ENCODE data around the gene FMO5.
"Not testable (repeated sequence)": the region's sequence is repeated elsewhere in the genome, so short reads cannot be mapped to it uniquely, and the experiment has no call there.

Gene FMO5

DNA sequence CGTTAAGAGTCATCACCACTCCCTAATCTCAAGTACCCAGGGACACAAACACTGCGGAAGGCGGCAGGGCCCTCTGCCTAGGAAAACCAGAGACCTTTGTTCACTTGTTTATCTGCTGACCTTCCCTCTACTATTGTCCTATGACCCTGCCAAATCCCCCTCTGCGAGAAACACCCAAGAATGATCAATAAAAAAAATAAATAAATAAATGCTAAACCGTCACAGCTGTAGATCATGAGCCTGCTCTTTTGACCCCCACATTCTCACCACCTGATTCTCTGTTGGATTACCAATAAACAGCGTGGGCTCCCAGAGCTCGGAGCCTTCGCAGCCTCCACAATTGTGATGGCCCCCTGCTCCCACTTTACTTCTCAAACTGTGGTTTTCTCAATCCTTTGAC, 8.8 kb upstream of the FMO5 start:
- DNase-seq; H4K8ac ChIP-seq (ENCODE audit: low read depth, low read length); H3K23ac ChIP-seq (ENCODE audit: low read length); H3K27me3 ChIP-seq (ENCODE audit: insufficient read depth, low read length); H2BK5ac ChIP-seq (ENCODE audit: low read depth, low read length, poor library complexity); H3K79me2 ChIP-seq (ENCODE audit: control insufficient read depth, insufficient read depth, low read length, poor library complexity); H2BK120ac ChIP-seq (ENCODE audit: insufficient read depth, low read length, poor library complexity); H3K27ac ChIP-seq (ENCODE audit: low read depth, low read length); H3K9ac ChIP-seq (ENCODE audit: low read length); H3K4me1 ChIP-seq (ENCODE audit: control insufficient read depth in 1 of 2, insufficient read depth in 2 of 2, low read length in 2 of 2); H3K79me1 ChIP-seq (ENCODE audit: low read length); H2BK12ac ChIP-seq (ENCODE audit: low read length); H3K36me3 ChIP-seq (ENCODE audit: control insufficient read depth in 1 of 2, insufficient read depth in 2 of 2, low read length in 2 of 2); H2AFZ ChIP-seq (ENCODE audit: insufficient read depth, low read length, poor library complexity); H3K14ac ChIP-seq (ENCODE audit: low read length); H3K18ac ChIP-seq (ENCODE audit: low read length); H3K4me3 ChIP-seq (ENCODE audit: low read depth, low read length); H3K4ac ChIP-seq (ENCODE audit: low read depth, low read length); H3K4me2 ChIP-seq (ENCODE audit: low read length); H4K12ac ChIP-seq (ENCODE audit: low read depth, low read length); H4K91ac ChIP-seq (ENCODE audit: low read depth, low read length); H2AK5ac ChIP-seq (ENCODE audit: low read length): not testable (repeated sequence)
- no CpG with 5 or more reads among the region's 8 CpGs for WGBS (ENCODE audit: extremely low coverage, insufficient coverage, insufficient read length)
- peaks cover 17% of the 10 kb centered on the region for H3K9me3 ChIP-seq (ENCODE audit: insufficient read depth, low read depth, low read length)

DNA sequence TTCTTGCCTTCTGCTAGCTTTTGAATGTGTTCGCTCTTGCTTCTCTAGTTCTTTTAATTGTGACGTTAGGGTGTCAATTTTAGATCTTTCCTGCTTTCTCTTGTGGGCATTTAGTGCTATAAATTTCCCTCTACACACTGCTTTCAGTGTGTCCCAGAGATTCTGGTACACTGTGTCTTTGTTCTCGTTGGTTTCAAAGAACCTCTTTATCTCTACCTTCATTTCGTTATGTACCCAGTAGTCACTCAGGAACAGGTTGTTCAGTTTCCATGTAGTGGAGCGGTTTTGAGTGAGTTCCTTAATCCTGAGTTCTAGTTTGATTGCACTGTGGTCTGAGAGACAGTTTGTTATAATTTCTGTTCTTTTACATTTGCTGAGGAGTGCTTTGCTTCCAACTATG, 5.9 kb upstream of the FMO5 start:
- DNase-seq; H4K91ac ChIP-seq (ENCODE audit: low read depth, low read length); H3K18ac ChIP-seq (ENCODE audit: low read length); H4K12ac ChIP-seq (ENCODE audit: low read depth, low read length); H2BK12ac ChIP-seq (ENCODE audit: low read length); H3K27me3 ChIP-seq (ENCODE audit: insufficient read depth, low read length); H2BK120ac ChIP-seq (ENCODE audit: insufficient read depth, low read length, poor library complexity); H3K79me1 ChIP-seq (ENCODE audit: low read length); H3K27ac ChIP-seq (ENCODE audit: low read depth, low read length); H3K9me3 ChIP-seq (ENCODE audit: insufficient read depth, low read depth, low read length); H3K14ac ChIP-seq (ENCODE audit: low read length); H3K4me1 ChIP-seq (ENCODE audit: control insufficient read depth in 1 of 2, insufficient read depth in 2 of 2, low read length in 2 of 2); H3K4me2 ChIP-seq (ENCODE audit: low read length); H2AFZ ChIP-seq (ENCODE audit: insufficient read depth, low read length, poor library complexity); H3K36me3 ChIP-seq (ENCODE audit: control insufficient read depth in 1 of 2, insufficient read depth in 2 of 2, low read length in 2 of 2); H3K4ac ChIP-seq (ENCODE audit: low read depth, low read length); H3K9ac ChIP-seq (ENCODE audit: low read length); H3K23ac ChIP-seq (ENCODE audit: low read length); H3K4me3 ChIP-seq (ENCODE audit: low read depth, low read length); H4K8ac ChIP-seq (ENCODE audit: low read depth, low read length); H3K79me2 ChIP-seq (ENCODE audit: control insufficient read depth, insufficient read depth, low read length, poor library complexity); H2BK5ac ChIP-seq (ENCODE audit: low read depth, low read length, poor library complexity); H2AK5ac ChIP-seq (ENCODE audit: low read length): not testable (repeated sequence)
- WGBS (ENCODE audit: extremely low coverage, insufficient coverage, insufficient read length): no CpG with 5 or more reads among the region's 5 CpGs

- Histone ChIP-seq H3K9me3 (ENCODE audit: insufficient read depth, low read depth, low read length) (peaks cover 2% of the 10 kb centered on the region), H2BK120ac (ENCODE audit: insufficient read depth, low read length, poor library complexity) (no peak overlapping the region), H4K12ac (ENCODE audit: low read depth, low read length) (no peak overlapping the region), H3K4me3 (ENCODE audit: low read depth, low read length) (no peak overlapping the region), H3K4ac (ENCODE audit: low read depth, low read length) (no peak overlapping the region), H3K23ac (ENCODE audit: low read length) (no peak overlapping the region), H3K27me3 (ENCODE audit: insufficient read depth, low read length) (no peaks in the 10 kb centered on the region), H4K8ac (ENCODE audit: low read depth, low read length) (no peak overlapping the region), H4K91ac (ENCODE audit: low read depth, low read length) (no peak overlapping the region), H3K4me1 (ENCODE audit: control insufficient read depth in 1 of 2, insufficient read depth in 2 of 2, low read length in 2 of 2) (no peaks in the 10 kb centered on the region), H2BK12ac (ENCODE audit: low read length) (no peak overlapping the region), H3K4me2 (ENCODE audit: low read length) (no peak overlapping the region), H3K9ac (ENCODE audit: low read length) (no peak overlapping the region), H3K79me2 (ENCODE audit: control insufficient read depth, insufficient read depth, low read length, poor library complexity) (no peaks in the 10 kb centered on the region), H3K79me1 (ENCODE audit: low read length) (no peaks in the 10 kb centered on the region), H3K18ac (ENCODE audit: low read length) (no peak overlapping the region), H3K27ac (ENCODE audit: low read depth, low read length) (no peak overlapping the region), H2AFZ (ENCODE audit: insufficient read depth, low read length, poor library complexity) (no peak overlapping the region), H3K36me3 (ENCODE audit: control insufficient read depth in 1 of 2, insufficient read depth in 2 of 2, low read length in 2 of 2) (no peaks in the 10 kb centered on the region), H3K14ac (ENCODE audit: low read length) (no peak overlapping the region), H2AK5ac (ENCODE audit: low read length) (no peak overlapping the region), H2BK5ac (ENCODE audit: low read depth, low read length, poor library complexity) (no peak overlapping the region)
- WGBS (ENCODE audit: extremely low coverage, insufficient coverage, insufficient read length): no CpG with 5 or more reads among the region's 14 CpGs
- DNase-seq: no peak
These were observed 1.2 kb downstream of the FMO5 start for GRCh38 chr1:147223740-147224615.

- Histone ChIP-seq H3K9me3 (ENCODE audit: insufficient read depth, low read depth, low read length) (no peaks in the 10 kb centered on the region), H3K14ac (ENCODE audit: low read length) (no peak overlapping the region), H3K27ac (ENCODE audit: low read depth, low read length) (no peak overlapping the region), H3K4ac (ENCODE audit: low read depth, low read length) (no peak overlapping the region), H3K23ac (ENCODE audit: low read length) (no peak overlapping the region), H3K36me3 (ENCODE audit: control insufficient read depth in 1 of 2, insufficient read depth in 2 of 2, low read length in 2 of 2) (no peaks in the 10 kb centered on the region), H2BK5ac (ENCODE audit: low read depth, low read length, poor library complexity) (no peak overlapping the region), H2AFZ (ENCODE audit: insufficient read depth, low read length, poor library complexity) (no peak overlapping the region), H4K8ac (ENCODE audit: low read depth, low read length) (no peak overlapping the region), H3K79me2 (ENCODE audit: control insufficient read depth, insufficient read depth, low read length, poor library complexity) (no peaks in the 10 kb centered on the region), H3K4me1 (ENCODE audit: control insufficient read depth in 1 of 2, insufficient read depth in 2 of 2, low read length in 2 of 2) (no peaks in the 10 kb centered on the region), H3K4me2 (ENCODE audit: low read length) (no peak overlapping the region), H2BK12ac (ENCODE audit: low read length) (no peak overlapping the region), H2AK5ac (ENCODE audit: low read length) (no peak overlapping the region), H4K91ac (ENCODE audit: low read depth, low read length) (no peak overlapping the region), H3K4me3 (ENCODE audit: low read depth, low read length) (no peak overlapping the region), H3K18ac (ENCODE audit: low read length) (no peak overlapping the region), H4K12ac (ENCODE audit: low read depth, low read length) (no peak overlapping the region), H3K9ac (ENCODE audit: low read length) (no peak overlapping the region), H2BK120ac (ENCODE audit: insufficient read depth, low read length, poor library complexity) (no peak overlapping the region), H3K79me1 (ENCODE audit: low read length) (no peaks in the 10 kb centered on the region), H3K27me3 (ENCODE audit: insufficient read depth, low read length) (no peaks in the 10 kb centered on the region)
- no CpG with 5 or more reads among the region's 3 CpGs for WGBS (ENCODE audit: extremely low coverage, insufficient coverage, insufficient read length)
- DNase-seq: no peak
These were observed 6.5 kb downstream of the FMO5 start for GRCh38 chr1:147218606-147219005.

Data from trophoblast cell (in vitro differentiated cells and primary cell).